Mammary epithelial cell (primary cell): ENCODE data around the gene VSTM4.

ENCODE experiments used
- CTCF ChIP-seq, 2 donors: IDR thresholded peaks in 1 of 2; conservative IDR thresholded peaks in 1 of 2; 2 replicates each; pipeline ENCODE4 v1.5.1; 2011 to 2012; ENCODE audit warnings: inconsistent platforms in 2 of 2, low read length in 2 of 2, mild to moderate bottlenecking in 2 of 2, control low read depth in 1 of 2, low read depth in 1 of 2; ENCODE audit not compliant: insufficient read depth in 1 of 2; ENCODE audit errors: extremely low read depth in 1 of 2
- EZH2 ChIP-seq: IDR thresholded peaks from 2 replicates; pipeline ENCODE4 v1.6.1; 2012; ENCODE audit warnings: low read length, inconsistent platforms, borderline replicate concordance

DNA sequence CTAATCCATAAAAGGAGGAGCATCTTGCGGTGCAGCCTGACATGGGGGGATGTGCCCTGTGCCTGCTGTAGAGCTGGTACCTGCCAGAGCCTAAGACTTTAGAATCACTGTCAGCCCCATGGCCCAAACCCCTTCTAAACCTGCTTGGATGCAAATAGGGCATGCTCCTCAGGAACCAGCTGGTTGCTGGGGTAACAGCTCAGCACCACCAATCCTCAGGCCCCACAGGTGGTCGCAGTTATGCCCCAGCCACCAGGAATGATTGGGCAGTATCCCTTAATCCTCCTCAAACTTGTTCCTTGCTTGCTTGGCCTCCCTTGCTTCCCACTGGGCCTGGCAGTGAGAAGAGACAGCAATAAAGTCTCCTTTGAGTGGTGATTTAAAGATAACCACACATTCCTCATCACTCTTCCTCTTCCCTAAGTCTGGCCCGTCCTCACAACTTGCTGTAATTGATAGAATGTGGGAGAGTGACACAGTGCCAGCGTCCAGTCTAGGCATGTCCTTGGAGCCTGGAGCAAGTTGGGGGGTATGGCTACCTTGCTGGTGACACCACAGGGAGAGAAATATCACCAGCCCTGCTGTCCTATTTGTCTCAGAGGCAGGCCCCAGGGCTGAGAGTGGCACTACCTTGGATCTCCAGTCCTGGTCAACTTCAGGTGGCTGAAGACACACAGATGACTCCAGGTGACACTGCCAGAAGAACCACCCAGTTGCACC is 43.0 kb downstream of the VSTM4 start:
- TF ChIP-seq EZH2: no peak
- TF ChIP-seq CTCF (conservative IDR thresholded peaks at IDR 0.05 in 1 of 2, IDR thresholded peaks at IDR 0.05 in 1 of 2; ENCODE audit: extremely low read depth in 1 of 2, insufficient read depth in 1 of 2, low read depth in 1 of 2, low read length in 2 of 2): no peak
